HG03103 (cell line): Measurements from ENCODE around the gene FRMD3.

ENCODE experiments used
- ATAC-seq: cut with Tn5 transposase; IDR thresholded peaks from one replicate; pipeline ENCODE4 v1.9.1; 2021; ENCODE audit warnings: low read depth; ENCODE audit not compliant: unreplicated experiment

Gene FRMD3

DNA sequence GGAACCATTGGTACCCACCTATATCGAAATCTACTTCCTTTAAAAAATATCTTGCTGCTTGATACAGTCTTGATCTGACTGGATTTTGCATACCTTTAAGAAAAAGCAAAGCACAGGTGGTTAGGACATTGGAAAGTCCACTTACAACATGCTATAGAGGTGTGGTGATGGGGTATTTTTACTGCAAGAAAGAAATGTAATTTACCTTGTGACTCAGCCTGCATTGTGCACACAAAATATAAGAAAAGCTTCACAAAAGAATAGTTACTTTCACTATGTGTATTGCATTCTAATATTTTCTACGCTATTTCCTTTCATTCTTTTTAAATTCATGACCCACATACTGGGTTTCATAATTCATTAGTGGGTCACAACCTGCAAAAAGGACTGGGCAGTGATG, 239.1 kb downstream of the FRMD3 start:
- no peak for ATAC-seq

DNA sequence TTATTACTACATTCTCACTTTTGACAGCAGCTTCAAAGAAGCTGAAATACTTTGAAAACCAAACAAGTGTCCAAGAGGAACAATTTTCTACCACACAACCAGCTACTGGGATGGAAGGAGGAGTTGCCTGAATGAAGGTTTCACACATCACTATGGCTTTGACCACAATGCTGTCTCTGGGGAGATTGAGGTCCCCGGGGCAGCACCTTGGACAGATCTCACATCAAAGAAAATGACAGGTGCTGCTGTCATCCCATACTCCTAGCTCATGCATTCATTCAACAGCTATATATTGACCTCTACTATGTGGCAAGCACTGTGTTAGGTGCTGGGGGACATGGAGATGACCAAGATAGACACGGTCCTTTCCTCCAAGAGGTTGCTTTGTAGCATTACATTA, 242.1 kb downstream of the FRMD3 start:
- ATAC-seq, result no peak

DNA sequence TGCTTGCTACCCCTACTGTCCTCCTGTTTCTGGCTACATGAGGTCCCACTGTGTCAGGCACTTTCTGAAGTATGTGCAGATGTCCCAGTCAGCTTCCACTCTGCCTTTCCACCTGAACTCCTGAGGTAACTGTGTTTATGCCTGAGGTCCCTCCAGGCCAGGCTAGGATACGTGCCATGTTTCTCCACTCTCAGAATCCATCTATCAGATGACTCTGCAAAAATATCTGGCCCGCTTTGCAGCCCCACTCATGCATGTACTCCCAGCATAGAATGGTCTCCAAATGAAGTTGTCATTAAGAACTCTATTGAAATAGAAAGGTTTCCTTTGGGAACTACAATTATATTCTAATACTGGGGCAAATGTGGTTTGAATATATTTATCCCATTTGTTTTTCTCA, 243.4 kb downstream of the FRMD3 start:
- ATAC-seq, result no peak

DNA sequence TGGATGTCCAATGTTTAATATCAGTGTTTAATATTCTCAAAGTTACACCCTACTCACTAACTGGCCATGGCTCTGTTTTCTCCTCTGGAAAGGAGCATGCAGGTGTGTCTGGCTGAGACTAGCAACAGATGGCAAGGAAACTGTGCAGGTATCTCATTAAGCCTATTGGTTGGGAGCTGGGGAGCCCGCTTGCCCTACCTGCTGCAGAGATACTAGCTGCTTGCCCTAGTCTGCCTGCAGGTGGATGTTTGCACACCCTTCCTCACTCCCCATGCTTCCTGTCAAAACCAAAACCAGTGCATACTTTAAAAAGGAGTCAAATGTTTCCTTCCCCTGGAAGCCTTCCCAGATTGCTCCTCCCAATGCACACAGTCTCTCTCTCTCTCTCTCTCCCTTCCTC, 247.0 kb downstream of the FRMD3 start:
- no peak for ATAC-seq

DNA sequence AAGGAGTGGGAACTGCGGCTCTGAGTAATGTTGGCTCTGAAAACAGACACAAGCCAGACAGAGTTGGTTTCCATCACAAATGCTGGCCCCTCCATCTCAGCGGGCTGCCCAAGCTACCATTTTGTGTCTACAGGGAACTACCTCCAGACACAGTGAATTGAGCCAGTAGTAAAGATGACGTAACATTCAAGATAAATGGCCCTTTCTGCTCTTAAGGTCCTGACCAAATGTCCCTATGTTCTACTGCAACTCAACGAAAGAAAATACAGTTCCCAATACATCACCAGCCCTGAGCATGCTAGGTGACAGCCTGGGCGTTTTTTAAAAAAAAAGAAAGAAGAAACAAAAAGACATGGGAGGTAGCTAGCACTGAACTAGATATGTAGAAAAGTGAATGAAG, 247.5 kb downstream of the FRMD3 start:
- no peak for ATAC-seq

DNA sequence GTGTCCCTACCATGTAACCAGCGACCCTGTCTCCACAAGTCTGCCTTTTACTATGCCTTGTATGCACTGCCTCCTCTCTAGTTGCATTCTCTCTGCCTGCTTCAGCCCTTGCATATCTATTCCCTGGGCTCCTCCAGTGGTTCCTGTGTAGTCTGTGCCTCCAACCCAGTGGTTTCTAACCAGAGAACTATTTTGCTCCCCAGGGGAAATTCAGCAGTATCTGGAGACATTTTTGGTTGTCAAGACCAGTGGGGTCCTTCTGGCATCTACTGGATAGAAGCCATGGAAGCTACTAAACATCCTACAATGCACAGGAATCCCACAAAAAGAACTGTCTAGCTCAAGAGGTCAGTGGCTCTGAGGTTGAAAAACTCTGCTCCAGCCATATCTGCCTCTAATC, 251.2 kb downstream of the FRMD3 start:
- ATAC-seq, result no peak

DNA sequence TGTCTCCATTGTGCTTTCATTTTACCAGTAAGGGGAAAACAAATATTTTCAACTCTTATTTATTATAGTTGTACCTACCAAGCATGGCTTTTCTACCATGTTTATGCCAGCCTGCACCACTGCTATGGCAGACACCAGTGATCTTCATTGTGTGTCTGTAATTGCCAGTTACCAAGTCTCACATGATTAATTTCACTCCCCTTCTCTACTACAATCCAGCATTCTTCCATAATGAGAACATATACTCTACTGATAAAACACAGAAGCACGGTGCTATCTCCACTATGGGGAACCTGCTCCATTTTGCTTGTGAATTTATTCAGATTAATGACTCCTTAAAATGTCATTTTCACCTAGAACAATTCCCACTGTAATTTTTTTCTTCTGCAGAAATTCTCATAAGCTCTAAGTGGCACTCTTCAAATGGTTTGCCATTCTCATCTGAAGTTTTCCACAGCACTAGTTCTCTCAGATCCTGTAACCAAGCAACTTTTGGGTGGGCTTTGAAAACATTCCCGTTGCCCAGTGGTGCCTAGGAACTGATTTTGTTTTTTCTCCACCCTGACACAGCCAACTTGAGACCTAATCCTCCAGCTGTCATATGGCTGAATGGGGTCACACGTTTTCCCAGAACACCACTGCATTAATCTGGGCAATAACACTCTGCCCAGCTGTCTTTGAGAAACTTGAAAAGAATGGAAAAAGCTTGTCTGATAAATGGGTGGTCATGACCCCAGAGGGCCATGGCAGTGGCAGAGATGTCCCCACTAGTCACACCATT, 252.6 kb downstream of the FRMD3 start:
- ATAC-seq, result no peak

DNA sequence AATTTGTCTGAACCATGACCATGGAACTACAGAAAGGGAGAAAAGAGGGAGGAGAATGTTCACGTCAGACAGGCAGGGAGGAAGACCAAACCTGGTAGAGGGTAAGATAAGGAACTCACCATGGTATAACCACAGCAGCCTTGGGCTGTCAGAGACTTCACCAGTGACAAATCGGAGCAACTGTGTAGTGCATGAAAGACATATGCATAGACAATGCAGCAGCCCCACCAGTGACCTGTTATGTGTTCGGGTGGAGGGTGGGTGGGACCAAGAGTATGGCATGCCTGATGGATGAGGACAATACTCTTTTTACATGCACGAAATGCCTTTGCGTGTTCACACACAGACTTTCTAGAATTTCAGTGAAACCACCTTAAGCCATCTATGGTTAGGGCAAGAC, 253.5 kb downstream of the FRMD3 start:
- ATAC-seq, result no peak

DNA sequence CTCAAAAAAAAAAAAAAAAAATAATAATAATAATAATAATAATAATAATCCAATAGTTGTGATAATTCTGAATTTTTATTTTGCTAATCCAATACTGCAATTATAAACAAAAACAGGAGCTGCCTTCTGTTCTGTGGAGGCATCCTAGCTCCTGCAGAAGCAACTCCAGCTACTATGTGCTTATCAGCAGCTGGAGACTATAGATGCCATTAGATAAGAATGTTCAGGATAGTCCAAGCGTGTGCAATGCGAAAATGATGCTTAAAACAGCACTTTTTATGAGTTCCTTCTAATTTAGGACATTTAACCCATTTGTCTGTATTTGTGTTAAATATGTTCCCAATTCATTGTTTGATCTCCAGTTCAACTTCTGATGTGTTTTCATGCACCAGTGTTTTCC, 254.7 kb downstream of the FRMD3 start:
- ATAC-seq, result no peak

DNA sequence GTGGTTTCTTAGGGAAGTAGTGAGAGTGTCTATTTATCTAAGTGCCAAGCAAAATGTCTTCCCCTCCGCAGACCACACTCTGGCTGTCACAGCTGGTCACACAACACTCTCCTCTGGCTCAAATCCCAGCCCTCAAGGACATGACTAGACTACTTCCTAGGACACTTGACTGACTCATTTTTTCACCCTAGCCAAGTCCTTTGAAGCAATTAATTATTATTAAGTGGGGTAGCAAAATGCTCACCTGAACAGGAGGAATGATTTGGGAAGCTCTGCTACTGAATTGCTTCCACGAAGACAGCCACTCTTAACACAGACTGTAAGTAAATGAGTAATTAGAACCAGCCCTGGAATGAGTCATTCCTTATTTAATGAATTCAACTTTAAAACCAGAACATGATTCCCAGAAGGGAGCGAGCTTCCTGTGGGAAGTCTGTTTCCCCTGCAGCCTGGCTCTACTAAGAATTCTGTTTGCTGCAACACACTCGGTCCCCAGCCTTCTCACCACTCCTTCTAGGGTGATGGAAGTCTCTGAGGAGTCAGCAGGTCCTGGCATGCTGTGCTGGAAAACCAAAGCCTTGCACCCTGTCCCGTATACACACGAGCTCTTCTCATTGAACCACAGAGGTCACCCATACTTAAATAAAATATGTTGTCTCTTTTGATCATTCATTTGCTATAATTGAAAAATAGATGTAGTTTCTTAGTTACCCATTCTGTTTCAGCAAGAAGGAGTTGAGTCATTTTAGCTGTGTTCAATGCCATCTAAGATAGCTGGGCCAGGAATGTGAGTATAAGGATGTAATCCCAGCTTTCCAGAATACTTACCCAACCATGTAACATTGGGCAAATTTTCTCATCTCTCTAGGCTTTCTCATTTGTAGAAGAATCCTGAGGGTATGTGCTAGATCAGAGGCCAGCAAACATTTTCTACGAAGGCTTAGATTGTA, 256.6 kb downstream of the FRMD3 start:
- ATAC-seq, result no peak

DNA sequence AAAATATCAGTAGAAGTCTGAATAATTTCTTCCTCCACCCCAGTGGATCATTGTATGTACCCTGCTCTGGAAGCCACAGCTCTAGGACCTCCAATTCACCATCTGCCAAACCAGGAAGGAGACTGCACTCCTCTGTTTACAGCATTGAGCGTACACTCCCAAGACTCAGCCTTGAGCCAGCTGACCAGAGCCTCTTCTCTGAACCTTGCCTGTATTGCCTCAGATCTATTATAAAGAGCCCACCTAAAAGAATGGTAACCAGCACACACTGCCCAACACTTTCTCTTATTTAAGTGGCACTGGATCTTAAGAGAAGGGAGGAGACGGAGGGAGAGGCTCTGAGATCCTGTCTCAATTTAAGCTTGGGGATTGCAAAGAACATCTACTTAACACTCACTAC, 257.4 kb downstream of the FRMD3 start:
- ATAC-seq, result no peak

DNA sequence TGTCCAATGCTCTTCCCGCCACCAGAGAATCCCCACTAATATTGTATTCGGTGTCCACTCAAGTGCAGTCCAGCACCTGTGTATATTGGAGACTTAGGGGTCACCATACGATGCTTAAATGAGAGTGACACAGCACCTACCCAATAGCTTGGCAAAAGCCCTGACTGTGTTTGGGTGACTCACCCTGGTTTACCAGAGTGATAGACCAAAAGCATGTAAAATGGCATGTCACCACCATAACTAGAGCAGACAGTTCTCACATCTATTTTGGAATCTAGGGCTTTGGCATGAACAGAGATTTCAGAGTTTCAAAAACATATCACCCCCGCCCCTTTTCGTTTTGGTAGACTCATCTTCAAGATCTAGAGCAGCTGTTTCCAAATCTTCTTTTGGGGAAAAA, 257.9 kb downstream of the FRMD3 start:
- no peak for ATAC-seq

DNA sequence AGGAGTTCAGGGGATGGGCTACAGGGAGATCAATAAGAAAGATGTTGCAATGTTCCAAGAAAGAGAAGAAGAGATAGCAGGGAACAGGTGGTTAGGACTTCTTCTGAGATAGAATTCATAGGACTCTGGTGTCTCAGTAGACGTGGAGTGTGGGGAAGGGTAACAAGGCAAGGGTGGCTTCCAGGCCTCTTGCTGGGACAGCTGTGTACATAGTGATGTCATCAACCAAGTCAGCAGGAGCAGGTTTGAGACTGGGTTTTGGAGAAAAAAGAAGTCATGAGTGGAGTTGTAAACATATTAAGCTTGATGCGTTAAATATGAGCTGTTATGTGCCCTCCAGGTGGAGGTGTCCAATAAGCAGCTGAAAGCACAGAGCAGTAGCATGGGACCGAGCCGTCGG, 263.4 kb downstream of the FRMD3 start:
- no peak for ATAC-seq

DNA sequence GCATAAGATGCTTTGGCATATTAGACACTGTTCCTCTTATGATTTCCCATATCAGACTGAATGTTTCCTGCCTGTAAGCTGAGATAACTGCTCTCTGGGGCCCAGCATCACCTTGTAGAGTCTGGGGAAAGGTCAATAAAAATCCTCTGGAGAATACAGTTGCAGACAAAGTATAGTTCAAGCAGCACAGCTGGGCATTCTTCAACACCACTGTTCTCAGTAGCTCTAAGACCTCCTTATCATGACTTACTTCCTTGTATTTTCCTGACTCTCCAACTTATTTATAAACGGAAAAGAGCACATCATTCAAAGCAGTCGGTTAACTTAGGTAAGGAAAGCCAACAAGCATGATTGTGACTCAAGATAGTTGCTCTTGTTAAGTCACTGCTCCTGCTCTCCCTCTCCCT, 266.5 kb downstream of the FRMD3 start:
- no peak for ATAC-seq

DNA sequence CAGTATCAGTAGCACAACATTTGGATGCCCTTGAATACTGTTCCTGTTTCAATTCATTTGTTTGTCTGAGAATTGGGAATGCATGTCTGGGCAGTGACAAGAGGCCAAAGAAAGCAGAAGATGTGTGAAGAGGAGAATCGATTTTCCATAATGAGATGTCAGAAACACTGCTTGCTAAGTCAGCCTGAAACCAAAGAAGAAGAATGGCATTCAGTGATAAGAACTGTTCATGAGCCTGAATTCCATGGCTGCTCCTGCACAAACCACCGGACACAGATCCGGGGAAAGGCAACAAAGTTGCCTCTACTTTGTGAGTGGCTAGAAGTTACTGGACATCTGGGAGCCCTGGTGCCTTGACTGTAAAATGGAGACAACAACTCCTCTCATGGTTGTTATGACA, 268.1 kb downstream of the FRMD3 start:
- ATAC-seq, result no peak

DNA sequence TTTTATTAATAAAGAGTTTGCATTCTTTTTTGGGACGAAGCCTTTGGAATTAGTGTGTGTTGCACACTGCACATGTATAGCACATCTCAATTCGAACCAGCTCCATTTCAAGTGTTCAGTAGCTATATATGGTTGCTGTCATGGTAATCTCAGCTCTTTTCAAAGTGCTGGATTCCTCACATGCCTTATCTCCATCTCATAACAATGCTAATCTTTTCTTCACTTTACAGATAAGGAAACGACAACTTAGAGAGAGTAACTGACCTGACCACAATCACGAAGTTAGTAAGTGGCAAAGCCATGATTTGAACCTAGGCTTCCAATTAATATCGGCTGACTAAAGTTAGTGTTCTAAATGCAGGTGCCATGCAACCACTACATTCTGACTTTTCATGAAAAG, 270.5 kb downstream of the FRMD3 start:
- ATAC-seq, result no peak

DNA sequence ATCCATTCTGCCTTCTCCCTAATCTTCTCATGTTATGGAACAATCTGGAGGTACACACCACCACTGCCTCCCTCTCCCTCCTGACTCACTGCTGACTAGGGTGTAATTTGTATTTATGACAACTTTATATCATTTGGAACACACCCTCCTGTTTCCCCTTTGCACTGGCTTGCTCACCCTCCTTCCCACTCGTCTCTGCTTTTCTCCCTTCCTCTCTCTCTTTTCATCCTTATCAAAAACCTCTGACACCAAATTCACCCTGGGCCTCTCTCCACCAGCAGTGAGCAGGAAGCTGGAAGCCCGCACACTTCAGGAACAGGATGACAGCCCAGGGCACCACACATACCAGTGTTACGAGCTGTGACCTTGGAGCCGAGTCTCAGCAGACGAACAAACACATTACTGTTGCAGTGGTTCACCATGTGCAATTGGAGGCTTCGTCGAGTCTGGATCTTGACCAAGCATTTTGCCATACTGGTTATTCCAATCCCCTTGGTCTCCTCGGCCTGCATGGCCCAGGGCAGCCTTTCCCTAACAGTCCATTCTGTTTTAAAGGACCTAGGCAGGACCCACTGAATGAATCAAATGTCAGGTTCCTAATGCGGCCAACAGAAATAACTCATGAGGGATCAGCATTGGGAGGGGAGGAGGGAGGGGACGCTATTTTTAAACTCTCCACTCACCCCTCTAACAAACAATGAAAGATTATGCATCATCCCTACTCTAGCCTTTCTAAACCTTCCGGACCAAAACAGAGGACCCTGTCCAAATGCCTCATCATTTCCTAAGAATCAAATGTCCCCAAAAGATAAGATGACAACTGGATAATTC, 271.3 kb downstream of the FRMD3 start:
- ATAC-seq, result no peak

DNA sequence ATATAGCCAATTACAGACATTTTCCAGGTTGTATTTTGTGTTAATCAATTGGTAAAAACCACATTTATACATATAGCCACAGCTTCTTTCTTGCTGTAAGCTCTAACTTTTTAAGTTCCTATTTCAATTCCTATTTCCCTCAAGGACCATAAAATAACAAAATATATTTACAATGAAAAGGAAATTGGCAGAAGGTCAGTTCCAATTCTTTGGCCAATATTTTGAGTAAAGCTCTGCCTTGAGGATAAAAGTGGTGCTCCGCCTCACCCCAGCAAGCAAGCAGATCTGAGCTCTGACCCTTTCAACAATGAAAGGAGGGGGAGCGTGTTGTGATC, 271.9 kb downstream of the FRMD3 start:
- ATAC-seq, result no peak

DNA sequence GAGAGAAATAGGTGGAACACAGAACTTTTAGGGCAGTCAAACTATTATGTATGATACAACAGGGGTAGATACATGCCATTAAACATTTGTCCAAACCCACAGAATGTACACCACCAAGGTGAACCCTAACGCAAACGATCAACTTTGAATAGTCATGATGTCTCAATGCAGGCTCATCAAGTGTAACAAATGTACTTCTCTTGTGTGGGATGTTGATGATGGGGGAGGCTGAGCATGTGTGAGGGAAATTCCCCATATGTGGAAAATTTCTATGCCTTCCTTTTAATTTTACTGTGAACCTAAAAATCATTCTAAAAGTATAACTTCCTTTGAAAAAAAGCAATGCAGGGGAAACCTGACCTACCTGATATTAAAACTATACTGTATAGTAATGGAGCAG, 273.9 kb downstream of the FRMD3 start:
- ATAC-seq, result no peak

DNA sequence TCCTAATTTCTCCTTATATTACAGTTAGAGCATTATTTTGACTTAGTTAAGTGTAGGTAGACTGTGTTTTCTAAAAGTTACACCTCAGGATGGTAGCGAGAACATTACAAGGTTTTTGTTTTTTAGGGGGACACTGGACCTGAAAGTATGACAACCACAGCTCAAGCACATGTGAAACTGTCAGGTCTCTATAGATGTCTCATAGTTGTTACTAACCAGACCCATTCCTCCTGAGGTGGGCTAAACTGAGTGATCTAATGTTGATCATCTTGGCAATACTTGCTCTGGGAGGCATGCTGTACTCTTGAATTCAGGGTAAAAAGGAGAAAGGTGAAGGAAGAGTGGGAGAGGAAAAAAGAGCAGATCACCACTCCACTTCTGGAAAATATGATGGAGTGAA, 278.6 kb downstream of the FRMD3 start:
- ATAC-seq, result no peak
